ENCODE results near the gene CFHR4.
"Not testable (repeated sequence)": the region's sequence is repeated elsewhere in the genome, so short reads cannot be mapped to it uniquely, and the experiment has no call there.

GRCh38 chr1:196943568-196943967 is 55.7 kb downstream of the CFHR4 start, which contains the start of gene CFHR2:
- TF ChIP-seq POLR2AphosphoS5, POLR2A, CTCF (IDR thresholded peaks at IDR 0.05): not testable (repeated sequence)
